ENCODE results near the gene VPS8. TPM values are rescaled to one million over a fixed set of nuclear protein-coding genes. Genes with fewer than 3 reads are reported as not detected.

The VPS8 gene
- total RNA-seq, 3 donors from 2014 or later (not counting 1 experiment from before 2014, with no cell fraction given): 89.3 to 127 (median 115) TPM

- H3K27me3 ChIP-seq (ENCODE audit: control insufficient read depth, insufficient read depth, low read length): no peaks in the 10 kb centered on the region
- Mint-ChIP-seq H3K9me3 (no peaks in the 10 kb centered on the region), H3K27ac (no peak overlapping the region), H3K36me3 (peaks cover 30% of the 10 kb centered on the region), H3K4me3 (no peak overlapping the region), H3K4me1 (no peaks in the 10 kb centered on the region), H3K27me3 (ENCODE audit: low read depth in 2 of 2) (no peaks in the 10 kb centered on the region)
- H3K9me3 ChIP-seq (ENCODE audit: control insufficient read depth, insufficient read depth, low read length): no peaks in the 10 kb centered on the region
- TF ChIP-seq CTCF (IDR thresholded peaks at IDR 0.05): no peak
- 92% methylated on average over 4 of the region's 4 CpGs for WGBS (ENCODE audit: insufficient coverage)
- no peak for DNase-seq
- H3K36me3 ChIP-seq (ENCODE audit: control insufficient read depth, insufficient read depth, low read length): peaks cover 28% of the 10 kb centered on the region
- no peak overlapping the region for H3K4me3 ChIP-seq (ENCODE audit: low read length)
- no peak for ATAC-seq
- H3K27ac ChIP-seq (ENCODE audit: low read length): no peak overlapping the region
- H3K4me1 ChIP-seq (ENCODE audit: control insufficient read depth, insufficient read depth, low read length): no peaks in the 10 kb centered on the region
- intact Hi-C loops (cut with micrococcal nuclease): no loop called here
Measured at GRCh38 chr3:184937611-184938010, 125.6 kb downstream of the VPS8 start.

GRCh38 chr3:184941408-184941807 lies 129.4 kb downstream of the VPS8 start:
- no peaks in the 10 kb centered on the region for H3K9me3 ChIP-seq (ENCODE audit: control insufficient read depth, insufficient read depth, low read length)
- H3K4me1 Mint-ChIP-seq: no peaks in the 10 kb centered on the region
- intact Hi-C loops (cut with micrococcal nuclease): no loop called here
- H3K36me3 ChIP-seq (ENCODE audit: control insufficient read depth, insufficient read depth, low read length): peaks cover 19% of the 10 kb centered on the region
- H3K27me3 ChIP-seq (ENCODE audit: control insufficient read depth, insufficient read depth, low read length): no peaks in the 10 kb centered on the region
- no peaks in the 10 kb centered on the region for H3K4me1 ChIP-seq (ENCODE audit: control insufficient read depth, insufficient read depth, low read length)
- H3K4me3 Mint-ChIP-seq: no peak overlapping the region
- no peaks in the 10 kb centered on the region for H3K27me3 Mint-ChIP-seq (ENCODE audit: low read depth in 2 of 2)
- no peak overlapping the region for H3K27ac Mint-ChIP-seq
- H3K27ac ChIP-seq (ENCODE audit: low read length): no peak overlapping the region
- H3K9me3 Mint-ChIP-seq: no peaks in the 10 kb centered on the region
- no CpG with 5 or more reads among the region's 2 CpGs for WGBS (ENCODE audit: insufficient coverage)
- no peak for ATAC-seq
- DNase-seq: no peak
- no peak for TF ChIP-seq CTCF (IDR thresholded peaks at IDR 0.05)
- peaks cover 28% of the 10 kb centered on the region for H3K36me3 Mint-ChIP-seq
- H3K4me3 ChIP-seq (ENCODE audit: low read length): no peak overlapping the region

GRCh38 chr3:184942735-184943134 lies 130.8 kb downstream of the VPS8 start:
- Mint-ChIP-seq H3K27ac (no peak overlapping the region), H3K4me3 (no peak overlapping the region), H3K9me3 (no peaks in the 10 kb centered on the region), H3K36me3 (peaks cover 23% of the 10 kb centered on the region), H3K4me1 (no peaks in the 10 kb centered on the region), H3K27me3 (ENCODE audit: low read depth in 2 of 2) (no peaks in the 10 kb centered on the region)
- H3K9me3 ChIP-seq (ENCODE audit: control insufficient read depth, insufficient read depth, low read length): no peaks in the 10 kb centered on the region
- TF ChIP-seq CTCF (IDR thresholded peaks at IDR 0.05): no peak
- WGBS (ENCODE audit: insufficient coverage): no CpG with 5 or more reads among the region's 3 CpGs
- DNase-seq (no peak), ATAC-seq (no peak)
- H3K4me3 ChIP-seq (ENCODE audit: low read length): no peak overlapping the region
- H3K36me3 ChIP-seq (ENCODE audit: control insufficient read depth, insufficient read depth, low read length): peaks cover 16% of the 10 kb centered on the region
- intact Hi-C loops (cut with micrococcal nuclease): no loop called here
- no peaks in the 10 kb centered on the region for H3K27me3 ChIP-seq (ENCODE audit: control insufficient read depth, insufficient read depth, low read length)
- H3K27ac ChIP-seq (ENCODE audit: low read length): no peak overlapping the region
- H3K4me1 ChIP-seq (ENCODE audit: control insufficient read depth, insufficient read depth, low read length): no peaks in the 10 kb centered on the region

DNA sequence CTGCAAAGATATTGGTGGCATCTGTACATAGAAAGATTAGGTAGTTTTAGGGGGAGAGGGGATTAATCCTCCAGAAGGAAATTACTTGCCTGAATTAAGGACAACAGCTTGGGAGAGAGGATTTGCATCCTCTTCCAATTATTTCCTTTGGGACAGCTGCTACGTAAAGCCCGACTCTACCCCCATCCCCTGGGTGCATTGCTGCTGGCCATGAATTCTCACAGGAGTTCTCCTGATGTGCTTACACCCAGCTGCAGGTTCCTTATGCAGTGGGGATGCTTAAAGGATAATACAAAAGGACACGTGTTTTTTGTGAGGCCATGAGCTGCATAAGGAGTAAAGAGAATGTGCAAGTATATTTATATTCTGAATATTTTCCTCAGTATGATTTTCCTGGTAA lies 132.3 kb downstream of the VPS8 start:
- H3K27me3 Mint-ChIP-seq (ENCODE audit: low read depth in 2 of 2): no peaks in the 10 kb centered on the region
- Histone ChIP-seq H3K4me1 (ENCODE audit: control insufficient read depth, insufficient read depth, low read length) (no peaks in the 10 kb centered on the region), H3K4me3 (ENCODE audit: low read length) (no peak overlapping the region), H3K27me3 (ENCODE audit: control insufficient read depth, insufficient read depth, low read length) (no peaks in the 10 kb centered on the region), H3K9me3 (ENCODE audit: control insufficient read depth, insufficient read depth, low read length) (no peaks in the 10 kb centered on the region), H3K27ac (ENCODE audit: low read length) (no peak overlapping the region), H3K36me3 (ENCODE audit: control insufficient read depth, insufficient read depth, low read length) (peaks cover 13% of the 10 kb centered on the region)
- H3K9me3 Mint-ChIP-seq: no peaks in the 10 kb centered on the region
- no peaks in the 10 kb centered on the region for H3K4me1 Mint-ChIP-seq
- peaks cover 21% of the 10 kb centered on the region for H3K36me3 Mint-ChIP-seq
- no peak for TF ChIP-seq CTCF (IDR thresholded peaks at IDR 0.05)
- intact Hi-C loops (cut with micrococcal nuclease): no loop called here
- DNase-seq (no peak), ATAC-seq (no peak)
- 100% methylated on average over 3 of the region's 3 CpGs for WGBS (ENCODE audit: insufficient coverage)
- no peak overlapping the region for H3K4me3 Mint-ChIP-seq
- no peak overlapping the region for H3K27ac Mint-ChIP-seq

Measured in natural killer cell (primary cell).